CD4-positive, CD25-positive, alpha-beta regulatory T cell (primary cell): Measurements from ENCODE around the gene MAML2. TPM values are rescaled to one million over a fixed set of nuclear protein-coding genes. Genes with fewer than 3 reads are reported as not detected.

Experiments
- ATAC-seq, 2 donors: fragments of 150-1000 bp; cut with Tn5 transposase; one replicate each; pipeline ENCODE4 v1.10.0; 2021; ENCODE audit warnings: low read depth in 2 of 2, moderate number of reproducible peaks in 2 of 2, moderate library complexity in 1 of 2
- DNase-seq, 3 donors: peaks; one replicate each; pipeline versions ENCODE4 v3.0.0 to v3.0.0-alpha.2; 2012 to 2022; ENCODE audit warnings: mixed read lengths in 1 of 3
- H3K27ac ChIP-seq: one replicate; pipeline ENCODE4 v1.7.0; 2013; ENCODE audit warnings: mild to moderate bottlenecking, low read length; ENCODE audit not compliant: insufficient read depth, poor library complexity, severe bottlenecking
- H3K27me3 ChIP-seq: one replicate; pipeline ENCODE4 v1.7.0; 2013; ENCODE audit warnings: low read length; ENCODE audit not compliant: control insufficient read depth, insufficient read depth
- H3K36me3 ChIP-seq: one replicate; pipeline ENCODE4 v1.7.0; 2013; ENCODE audit warnings: mild to moderate bottlenecking, low read length, moderate library complexity; ENCODE audit not compliant: control insufficient read depth, insufficient read depth
- H3K4me1 ChIP-seq: 2 replicates; pipeline ENCODE4 v1.7.0; 2013; ENCODE audit warnings: mild to moderate bottlenecking, low read length; ENCODE audit not compliant: insufficient read depth, control insufficient read depth, poor library complexity, severe bottlenecking
- H3K4me3 ChIP-seq: one replicate; pipeline ENCODE4 v1.7.0; 2013; ENCODE audit warnings: low read depth, mild to moderate bottlenecking, low read length, moderate library complexity
- H3K9me3 ChIP-seq, 2 experiments: 1 replicate in 1 of 2; 2 replicates in 1 of 2; pipeline ENCODE4 v1.7.0; 2013; ENCODE audit warnings: low read length in 2 of 2, mild to moderate bottlenecking in 1 of 2, moderate library complexity in 1 of 2; ENCODE audit not compliant: control insufficient read depth in 2 of 2
- H3K27ac Mint-ChIP-seq, 3 donors: one replicate each; pipeline ENCODE4 v1.8.0; 2020 to 2022; ENCODE audit warnings: mild to moderate bottlenecking in 3 of 3, mixed read lengths in 3 of 3, moderate library complexity in 2 of 3
- H3K27me3 Mint-ChIP-seq: one replicate; pipeline ENCODE4 v1.8.0; 2022; ENCODE audit warnings: mild to moderate bottlenecking, mixed read lengths
- H3K36me3 Mint-ChIP-seq: one replicate; pipeline ENCODE4 v1.8.0; 2020; ENCODE audit warnings: mixed read lengths
- H3K4me1 Mint-ChIP-seq, 4 donors: one replicate each; pipeline ENCODE4 v1.8.0; 2020 to 2022; ENCODE audit warnings: mixed read lengths in 4 of 4, mild to moderate bottlenecking in 1 of 4
- H3K4me3 Mint-ChIP-seq, 4 donors: one replicate each; pipeline ENCODE4 v1.8.0; 2020 to 2022; ENCODE audit warnings: mild to moderate bottlenecking in 4 of 4, mixed read lengths in 4 of 4, moderate library complexity in 3 of 4
- H3K9me3 Mint-ChIP-seq, 7 donors: one replicate each; pipeline ENCODE4 v1.8.0; 2020 to 2022; ENCODE audit warnings: mixed read lengths in 7 of 7, mild to moderate bottlenecking in 3 of 7, moderate library complexity in 2 of 7
- polyA plus RNA-seq, 4 donors: library from polyadenylated mRNA; unstranded; fragments of 300-500 nt; fragmentation: Illumina TruSeq; gene quantifications; one replicate each; pipeline ENCODE4 v1.2.3, GENCODE V29; 2021
- total RNA-seq: library from RNA; stranded (reverse); gene quantifications from one replicate; pipeline ENCODE4 v1.2.3, GENCODE V29; 2022

The MAML2 gene
- total and polyA plus RNA-seq, 5 donors from 2014 or later = 4.1 to 35.6 (median 9.3) TPM

DNA sequence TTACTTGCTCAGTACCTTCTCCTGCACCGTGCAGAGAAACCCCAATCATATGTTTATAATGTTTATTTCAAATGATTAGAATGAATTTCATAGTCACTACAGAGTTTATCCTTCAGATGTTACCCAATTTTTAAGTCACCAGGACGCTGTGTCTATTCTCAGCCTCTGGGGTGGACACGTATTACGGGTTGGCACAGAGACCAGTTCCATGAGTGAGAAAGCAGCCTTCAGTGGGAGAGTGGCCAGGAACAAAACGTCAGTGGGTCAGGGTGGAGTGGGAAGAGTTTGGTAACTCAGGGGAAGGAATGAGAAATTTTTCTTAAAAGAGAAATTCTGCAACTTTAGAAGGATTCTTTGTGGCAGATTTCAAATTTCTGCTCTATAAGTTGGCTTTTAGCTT is 342.0 kb downstream of the MAML2 start:
- no peak overlapping the region for H3K4me3 ChIP-seq
- H3K4me3 Mint-ChIP-seq = no peak overlapping the region
- H3K4me1 ChIP-seq = no peaks in the 10 kb centered on the region
- H3K9me3 ChIP-seq = no peaks in the 10 kb centered on the region
- H3K36me3 ChIP-seq = no peaks in the 10 kb centered on the region
- H3K27ac Mint-ChIP-seq = peak overlapping the region in 2 of 3 donors; percentile 22 to 53
- H3K36me3 Mint-ChIP-seq = peaks cover 17% of the 10 kb centered on the region
- peaks cover 17 to 28% (median 24%) of the 10 kb centered on the region in 4 donors for H3K4me1 Mint-ChIP-seq
- no peak for DNase-seq
- peaks cover 0 to 6% (median 0%) of the 10 kb centered on the region in 7 donors for H3K9me3 Mint-ChIP-seq
- no peak overlapping the region for H3K27ac ChIP-seq
- H3K27me3 ChIP-seq = no peaks in the 10 kb centered on the region
- H3K27me3 Mint-ChIP-seq = no peaks in the 10 kb centered on the region
- no peak for ATAC-seq

DNA sequence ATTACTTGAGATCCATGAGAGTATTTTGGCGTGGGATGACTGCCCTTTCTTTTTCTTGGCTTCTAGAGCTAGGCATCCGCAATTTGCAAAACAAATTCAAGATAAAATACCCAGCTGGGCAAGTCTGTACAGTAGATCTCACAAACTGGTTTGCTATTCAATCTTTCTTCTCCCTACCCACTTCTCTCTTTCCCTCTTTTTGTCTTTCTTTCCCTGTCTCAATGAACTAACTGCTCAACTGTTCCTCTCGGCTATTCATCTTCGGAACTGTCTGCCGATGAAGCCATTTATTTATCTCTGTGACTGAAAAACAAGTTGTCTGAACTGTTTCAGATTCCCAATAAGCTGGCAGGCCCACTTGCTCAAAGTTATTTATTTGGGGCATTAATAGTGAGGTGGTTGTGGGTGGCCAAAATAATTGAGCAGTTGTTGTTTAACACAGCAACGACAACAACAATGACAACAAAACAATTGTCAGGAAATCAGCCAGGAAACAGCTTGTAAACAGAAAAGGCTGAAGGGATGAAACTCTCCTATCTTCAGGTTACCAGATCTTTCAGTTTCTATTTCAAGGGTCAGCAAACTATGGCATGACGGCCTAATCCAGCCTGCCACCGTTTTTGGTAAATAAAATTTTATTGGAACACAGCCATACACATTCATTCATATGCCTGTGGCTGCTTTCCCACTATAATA is 343.1 kb downstream of the MAML2 start:
- H3K27ac Mint-ChIP-seq = no peak overlapping the region
- H3K27me3 Mint-ChIP-seq = no peaks in the 10 kb centered on the region
- no peak for DNase-seq

DNA sequence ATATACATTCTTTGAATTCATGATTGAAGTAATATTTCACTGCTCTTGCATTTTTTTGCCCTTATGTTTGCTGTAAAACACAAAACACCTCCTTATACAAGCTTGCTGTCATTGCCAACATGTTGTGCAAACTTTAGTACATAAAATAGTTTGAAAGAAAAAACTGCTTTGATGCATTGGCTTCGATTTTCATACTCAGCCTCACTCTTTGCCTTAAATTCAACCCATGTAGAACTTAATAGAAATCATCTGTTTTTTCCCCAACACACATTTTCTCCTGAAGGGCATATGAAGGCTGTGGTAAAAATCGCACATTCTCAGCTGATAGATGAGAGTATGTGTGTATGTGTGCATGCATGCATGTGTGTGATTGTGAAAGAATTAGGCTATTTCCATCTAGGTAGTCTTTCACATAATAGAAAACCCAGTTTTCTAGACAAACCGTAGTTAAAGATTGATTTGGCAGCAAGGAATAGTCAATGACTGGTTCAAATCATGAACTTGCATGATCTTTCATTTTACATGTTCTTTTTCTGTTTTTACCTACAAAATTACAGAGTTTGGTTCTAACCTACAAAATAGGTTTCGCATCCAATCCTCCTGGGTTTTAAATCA is 346.3 kb downstream of the MAML2 start:
- peaks cover 8% of the 10 kb centered on the region for H3K36me3 Mint-ChIP-seq
- Histone ChIP-seq H3K4me1 (no peaks in the 10 kb centered on the region), H3K27me3 (no peaks in the 10 kb centered on the region), H3K27ac (no peak overlapping the region), H3K36me3 (peaks cover 3% of the 10 kb centered on the region), H3K4me3 (no peak overlapping the region), H3K9me3 (no peaks in the 10 kb centered on the region)
- no peak for DNase-seq
- peaks cover 17 to 39% (median 23%) of the 10 kb centered on the region in 4 donors for H3K4me1 Mint-ChIP-seq
- no peak overlapping the region for H3K27ac Mint-ChIP-seq
- no peaks in the 10 kb centered on the region for H3K27me3 Mint-ChIP-seq
- no peak for ATAC-seq
- H3K4me3 Mint-ChIP-seq = no peak overlapping the region
- H3K9me3 Mint-ChIP-seq = peaks cover 0 to 2% (median 0%) of the 10 kb centered on the region in 7 donors

More for the DNA sequence above, 343.1 kb downstream of the MAML2 start:
- Histone ChIP-seq H3K4me3 (no peak overlapping the region), H3K27ac (no peak overlapping the region), H3K27me3 (no peaks in the 10 kb centered on the region), H3K9me3 (no peaks in the 10 kb centered on the region), H3K4me1 (no peaks in the 10 kb centered on the region), H3K36me3 (no peaks in the 10 kb centered on the region)
- Mint-ChIP-seq H3K4me1 (peaks cover 15 to 32% (median 22%) of the 10 kb centered on the region in 4 donors), H3K4me3 (no peak overlapping the region), H3K36me3 (peaks cover 15% of the 10 kb centered on the region), H3K9me3 (peaks cover 0 to 6% (median 0%) of the 10 kb centered on the region in 7 donors)
- ATAC-seq = no peak

DNA sequence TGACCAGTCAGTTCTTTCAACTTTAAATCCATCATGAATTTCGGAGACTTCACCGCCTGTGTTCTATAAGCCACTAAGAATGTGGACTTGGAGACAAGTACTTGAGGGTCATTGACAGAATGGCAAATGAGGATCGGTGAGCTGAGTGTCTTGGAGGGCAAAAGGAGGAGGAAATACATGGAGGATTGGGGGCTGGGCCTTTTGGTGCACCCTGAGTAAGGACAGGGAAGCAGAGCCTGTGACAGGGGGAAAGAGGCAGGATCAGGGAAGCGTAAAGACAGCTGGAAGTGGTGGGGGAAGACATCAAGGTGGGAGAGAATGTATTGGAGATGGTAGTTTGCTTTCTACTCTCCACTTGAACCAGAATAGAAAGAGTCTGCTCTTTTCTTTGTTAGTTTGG is 348.7 kb downstream of the MAML2 start:
- Histone ChIP-seq H3K27me3 (no peaks in the 10 kb centered on the region), H3K4me1 (no peaks in the 10 kb centered on the region), H3K4me3 (no peak overlapping the region), H3K9me3 (no peaks in the 10 kb centered on the region), H3K36me3 (peaks cover 18% of the 10 kb centered on the region), H3K27ac (no peak overlapping the region)
- peak overlapping the region; percentile 18 to 82 (median 34) for H3K27ac Mint-ChIP-seq
- no peaks in the 10 kb centered on the region for H3K27me3 Mint-ChIP-seq
- no peak for ATAC-seq
- H3K4me3 Mint-ChIP-seq = no peak overlapping the region
- H3K36me3 Mint-ChIP-seq = peaks cover 24% of the 10 kb centered on the region
- peaks cover 13 to 20% (median 18%) of the 10 kb centered on the region in 4 donors for H3K4me1 Mint-ChIP-seq
- no peak for DNase-seq
- H3K9me3 Mint-ChIP-seq = no peaks in the 10 kb centered on the region

DNA sequence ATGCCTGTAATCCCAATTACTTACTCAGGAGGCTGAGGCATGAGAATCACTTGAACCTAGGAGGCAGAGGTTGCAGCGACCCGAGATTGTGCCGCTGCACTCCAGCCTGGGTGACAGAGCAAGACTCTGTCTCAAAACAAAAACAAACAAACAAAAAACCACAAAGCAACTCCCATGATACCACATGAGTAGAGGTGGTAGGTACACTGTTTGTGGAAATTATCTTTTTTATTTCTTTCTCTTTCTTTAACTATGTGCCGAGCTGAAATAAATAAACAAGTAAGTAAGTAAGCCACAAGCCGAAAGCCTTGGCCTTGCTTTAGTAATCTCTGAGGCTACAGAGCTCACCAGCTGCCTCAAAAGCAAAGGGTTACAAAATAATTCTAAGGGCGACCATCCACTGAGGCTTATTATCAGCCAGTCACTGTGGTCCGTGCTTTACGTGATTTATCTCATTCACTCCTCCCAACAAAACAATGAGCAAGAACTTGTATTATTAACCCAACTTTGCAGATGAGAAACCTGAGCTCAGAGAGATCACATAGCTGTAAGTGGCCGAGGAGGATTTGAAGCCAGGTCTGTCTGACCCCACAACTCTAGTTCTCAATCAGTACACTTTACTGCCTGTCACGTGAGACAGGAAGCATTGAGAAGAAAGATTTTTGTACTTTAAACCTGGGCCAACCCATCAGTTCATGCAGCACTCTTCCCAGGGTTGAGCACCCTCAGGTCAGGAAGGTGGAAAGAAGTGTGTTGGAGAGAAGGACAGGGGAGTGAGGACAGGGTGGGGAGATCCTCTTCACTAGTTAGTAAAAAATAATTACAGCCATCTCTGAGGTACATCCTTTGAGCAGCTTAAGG is 349.3 kb downstream of the MAML2 start:
- Mint-ChIP-seq H3K4me3 (no peak overlapping the region), H3K27ac (peak overlapping the region in 2 of 3 donors; percentile 18 to 57), H3K36me3 (peaks cover 31% of the 10 kb centered on the region), H3K9me3 (no peaks in the 10 kb centered on the region), H3K27me3 (no peaks in the 10 kb centered on the region), H3K4me1 (peaks cover 13 to 20% (median 18%) of the 10 kb centered on the region in 4 donors)
- Histone ChIP-seq H3K9me3 (no peaks in the 10 kb centered on the region), H3K4me3 (no peak overlapping the region), H3K27me3 (no peaks in the 10 kb centered on the region), H3K4me1 (no peaks in the 10 kb centered on the region), H3K36me3 (peaks cover 22% of the 10 kb centered on the region), H3K27ac (no peak overlapping the region)
- DNase-seq (no peak), ATAC-seq (no peak)

DNA sequence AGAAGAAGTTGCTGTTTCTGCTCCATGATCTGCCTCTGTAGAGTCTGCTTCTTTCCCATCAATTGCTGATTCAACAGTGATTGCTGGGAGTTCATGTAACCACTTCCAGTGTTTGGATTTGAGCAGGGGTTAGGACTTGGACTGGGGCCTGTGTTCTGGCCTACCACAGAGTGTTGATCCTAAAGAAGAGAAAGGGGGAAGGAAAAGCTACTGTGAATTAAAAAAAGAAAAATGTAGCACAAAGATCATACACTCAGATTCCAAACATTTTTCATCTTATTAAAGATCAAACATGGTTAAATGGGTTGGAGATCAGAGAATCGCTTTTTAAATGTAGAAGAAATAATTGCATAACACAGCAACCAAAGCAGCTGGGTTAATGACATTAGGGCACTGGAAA is 351.4 kb downstream of the MAML2 start:
- Histone ChIP-seq H3K27ac (no peak overlapping the region), H3K27me3 (no peaks in the 10 kb centered on the region), H3K4me3 (no peak overlapping the region), H3K9me3 (no peaks in the 10 kb centered on the region), H3K36me3 (peaks cover 25% of the 10 kb centered on the region), H3K4me1 (no peaks in the 10 kb centered on the region)
- H3K27me3 Mint-ChIP-seq = no peaks in the 10 kb centered on the region
- DNase-seq (no peak), ATAC-seq (no peak)
- peaks cover 37% of the 10 kb centered on the region for H3K36me3 Mint-ChIP-seq
- no peak overlapping the region for H3K27ac Mint-ChIP-seq
- no peak overlapping the region for H3K4me3 Mint-ChIP-seq
- peaks cover 10 to 18% (median 14%) of the 10 kb centered on the region in 4 donors for H3K4me1 Mint-ChIP-seq
- H3K9me3 Mint-ChIP-seq = no peaks in the 10 kb centered on the region

DNA sequence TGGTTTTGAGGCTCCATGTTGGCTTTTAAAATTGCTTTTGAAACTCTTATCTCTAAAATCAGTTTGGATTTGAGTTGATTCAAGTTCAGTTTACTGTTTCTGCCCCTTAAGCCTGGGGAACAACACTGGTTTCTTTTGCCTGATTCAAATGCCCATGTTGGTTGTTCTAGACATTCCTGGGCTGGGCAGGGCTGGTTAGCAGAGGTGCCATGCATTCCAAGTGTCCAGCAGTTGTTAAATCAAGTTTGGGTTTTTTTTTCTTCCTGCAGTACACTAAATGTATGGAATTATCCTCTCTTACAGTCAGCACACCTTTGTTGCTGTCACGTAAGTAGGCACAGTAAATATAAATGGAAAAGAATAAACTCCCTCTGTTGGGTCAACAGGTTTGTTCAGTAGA is 351.9 kb downstream of the MAML2 start:
- peaks cover 10 to 18% (median 12%) of the 10 kb centered on the region in 4 donors for H3K4me1 Mint-ChIP-seq

More for the DNA sequence above, 351.9 kb downstream of the MAML2 start:
- ATAC-seq = no peak
- no peaks in the 10 kb centered on the region for H3K27me3 ChIP-seq
- Mint-ChIP-seq H3K9me3 (no peaks in the 10 kb centered on the region), H3K27me3 (no peaks in the 10 kb centered on the region), H3K27ac (no peak overlapping the region), H3K4me3 (no peak overlapping the region), H3K36me3 (peaks cover 37% of the 10 kb centered on the region)
- H3K9me3 ChIP-seq = no peaks in the 10 kb centered on the region
- H3K27ac ChIP-seq = no peak overlapping the region
- peaks cover 27% of the 10 kb centered on the region for H3K36me3 ChIP-seq
- H3K4me3 ChIP-seq = no peak overlapping the region
- H3K4me1 ChIP-seq = no peaks in the 10 kb centered on the region
- DNase-seq = no peak
